ENCODE measurements around the gene PROX2. TPM values are rescaled to one million over a fixed set of nuclear protein-coding genes. Genes with fewer than 3 reads are reported as not detected.

The PROX2 gene
- total and polyA plus RNA-seq, 11 donors = not detected

DNA sequence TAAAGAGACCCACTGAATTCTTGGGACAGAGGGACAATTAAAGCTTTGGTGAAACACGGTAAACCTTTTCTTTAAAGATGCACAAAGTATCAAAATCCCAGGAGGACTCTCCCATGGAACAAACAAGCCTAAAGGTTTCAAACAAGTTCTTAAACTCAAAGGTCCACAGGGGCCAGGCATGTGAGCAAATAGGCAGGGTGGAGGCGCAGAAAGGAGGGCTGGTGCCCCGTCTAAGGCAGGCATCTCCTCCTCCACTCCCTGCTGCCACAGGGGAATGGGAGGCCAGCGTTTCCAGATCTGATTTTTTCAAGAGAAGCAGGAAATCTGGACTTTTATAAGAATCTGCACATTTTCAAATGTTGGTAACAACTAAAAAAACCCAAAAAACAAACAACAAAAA lies 39.5 kb upstream of the PROX2 start:
- no peaks in the 10 kb centered on the region for H3K9me3 ChIP-seq
- ATAC-seq (no peak), DNase-seq (no peak)
- peaks cover 0 to 50% (median 35%) of the 10 kb centered on the region in 12 donors for H3K4me1 ChIP-seq
- 62 to 74% (median 70%) methylated on average over 4 of the region's 4 CpGs for WGBS, 4 donors
- TF ChIP-seq CTCF (IDR thresholded peaks at IDR 0.05) = no peak
- no peak for TF ChIP-seq POLR2A (IDR thresholded peaks at IDR 0.05)
- H3K27me3 ChIP-seq = no peaks in the 10 kb centered on the region
- peak overlapping the region in 4 of 12 donors; percentile 69 to 91 (median 86) for H3K27ac ChIP-seq
- intact Hi-C loops (cut with DNase I) = loop anchor here in 4 of 10 donors (2.0 to 5.0 kb wide), 4 partner anchors 19 to 173 kb away; no protein-coding TSS in a partner anchor
- H3K36me3 ChIP-seq = peaks cover 0 to 4% (median 0%) of the 10 kb centered on the region in 9 donors
- H3K4me3 ChIP-seq = no peak overlapping the region

- Histone ChIP-seq H3K9me3 (no peaks in the 10 kb centered on the region), H3K36me3 (no peaks in the 10 kb centered on the region), H3K4me1 (peaks cover 0 to 55% (median 40%) of the 10 kb centered on the region in 12 donors), H3K4me3 (no peak overlapping the region), H3K27ac (peak overlapping the region in 8 of 12 donors; percentile 23 to 70 (median 33)), H3K27me3 (no peaks in the 10 kb centered on the region)
- 37 to 52% (median 43%) methylated on average over 5 to 6 of the region's 6 CpGs for WGBS, 4 donors
- intact Hi-C loops (cut with DNase I) = loop anchor here in 8 of 10 donors (2.0 to 5.0 kb wide), 6 partner anchors 21 to 177 kb away; no protein-coding TSS in a partner anchor
- DNase-seq = peak in 4 of 5 donors; percentile 75 to 78 (median 76)
- ATAC-seq = peak; percentile 44 to 68 (median 60)
- no peak for TF ChIP-seq POLR2A (IDR thresholded peaks at IDR 0.05)
- peak; percentile 64 to 87 (median 76) for TF ChIP-seq CTCF (IDR thresholded peaks at IDR 0.05)
Observed at GRCh38 chr14:74913986-74914573, 38.1 kb upstream of the PROX2 start.

DNA sequence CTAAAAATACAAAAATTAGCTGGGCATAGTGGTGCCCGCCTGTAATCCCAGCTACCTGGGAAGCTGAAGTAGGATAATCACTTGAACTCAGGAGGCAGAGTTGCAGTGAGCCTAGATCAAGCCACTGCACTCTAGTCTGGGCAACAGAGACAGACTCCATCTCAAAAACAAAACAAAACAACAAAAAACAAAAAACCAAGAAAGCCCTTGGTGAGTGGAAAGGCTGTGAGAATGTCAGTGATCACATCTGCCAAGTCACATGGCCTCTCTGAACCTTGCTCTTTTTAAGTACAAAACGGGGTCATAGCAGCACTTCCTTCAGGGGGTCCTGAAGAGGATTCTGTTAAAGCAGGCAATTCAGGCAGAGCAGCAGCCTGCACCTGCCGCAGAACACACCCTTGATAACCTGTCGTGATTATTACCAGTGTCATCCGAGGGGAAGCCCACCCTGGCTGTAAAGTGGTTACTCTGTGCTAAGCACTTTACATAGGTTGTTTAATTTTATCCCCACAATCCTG lies 37.5 kb upstream of the PROX2 start:
- no peaks in the 10 kb centered on the region for H3K36me3 ChIP-seq
- H3K4me3 ChIP-seq = no peak overlapping the region
- 71 to 78% (median 75%) methylated on average over 5 of the region's 5 CpGs for WGBS, 4 donors
- H3K27ac ChIP-seq = peak overlapping the region in 1 of 12 donors; percentile 13
- H3K4me1 ChIP-seq = peaks cover 0 to 61% (median 42%) of the 10 kb centered on the region in 12 donors
- no peaks in the 10 kb centered on the region for H3K27me3 ChIP-seq
- no peak for TF ChIP-seq POLR2A (IDR thresholded peaks at IDR 0.05)
- no peak for TF ChIP-seq CTCF (IDR thresholded peaks at IDR 0.05)
- ATAC-seq (no peak), DNase-seq (no peak)
- no peaks in the 10 kb centered on the region for H3K9me3 ChIP-seq
- intact Hi-C loops (cut with DNase I) = loop anchor here in 6 of 10 donors (2.0 to 5.0 kb wide), 4 partner anchors 34 to 177 kb away; no protein-coding TSS in a partner anchor

- ATAC-seq = no peak
- TF ChIP-seq POLR2A (IDR thresholded peaks at IDR 0.05) (no peak), CTCF (IDR thresholded peaks at IDR 0.05) (no peak)
- H3K4me3 ChIP-seq = no peak overlapping the region
- no peaks in the 10 kb centered on the region for H3K27me3 ChIP-seq
- H3K36me3 ChIP-seq = no peaks in the 10 kb centered on the region
- peaks cover 3 to 61% (median 42%) of the 10 kb centered on the region in 12 donors for H3K4me1 ChIP-seq
- WGBS, 4 donors = 93 to 96% (median 96%) methylated on average over 8 to 10 of the region's 10 CpGs
- no peaks in the 10 kb centered on the region for H3K9me3 ChIP-seq
- H3K27ac ChIP-seq = no peak overlapping the region
- no peak for DNase-seq
- intact Hi-C loops (cut with DNase I) = loop anchor here in 7 of 10 donors (1.0 to 5.0 kb wide), 5 partner anchors 34 to 178 kb away; no protein-coding TSS in a partner anchor
Observed at GRCh38 chr14:74912801-74913200, 36.9 kb upstream of the PROX2 start.

All from heart left ventricle (tissue), 16 donors.